GM18907 (cell line): Measurements from ENCODE around the gene KDM4F.

Experiments used
- ATAC-seq: cut with Tn5 transposase; IDR thresholded peaks from one replicate; pipeline ENCODE4 v1.9.1; 2021; ENCODE audit warnings: mild to moderate bottlenecking, moderate library complexity; ENCODE audit not compliant: unreplicated experiment

KDM4F gene

DNA sequence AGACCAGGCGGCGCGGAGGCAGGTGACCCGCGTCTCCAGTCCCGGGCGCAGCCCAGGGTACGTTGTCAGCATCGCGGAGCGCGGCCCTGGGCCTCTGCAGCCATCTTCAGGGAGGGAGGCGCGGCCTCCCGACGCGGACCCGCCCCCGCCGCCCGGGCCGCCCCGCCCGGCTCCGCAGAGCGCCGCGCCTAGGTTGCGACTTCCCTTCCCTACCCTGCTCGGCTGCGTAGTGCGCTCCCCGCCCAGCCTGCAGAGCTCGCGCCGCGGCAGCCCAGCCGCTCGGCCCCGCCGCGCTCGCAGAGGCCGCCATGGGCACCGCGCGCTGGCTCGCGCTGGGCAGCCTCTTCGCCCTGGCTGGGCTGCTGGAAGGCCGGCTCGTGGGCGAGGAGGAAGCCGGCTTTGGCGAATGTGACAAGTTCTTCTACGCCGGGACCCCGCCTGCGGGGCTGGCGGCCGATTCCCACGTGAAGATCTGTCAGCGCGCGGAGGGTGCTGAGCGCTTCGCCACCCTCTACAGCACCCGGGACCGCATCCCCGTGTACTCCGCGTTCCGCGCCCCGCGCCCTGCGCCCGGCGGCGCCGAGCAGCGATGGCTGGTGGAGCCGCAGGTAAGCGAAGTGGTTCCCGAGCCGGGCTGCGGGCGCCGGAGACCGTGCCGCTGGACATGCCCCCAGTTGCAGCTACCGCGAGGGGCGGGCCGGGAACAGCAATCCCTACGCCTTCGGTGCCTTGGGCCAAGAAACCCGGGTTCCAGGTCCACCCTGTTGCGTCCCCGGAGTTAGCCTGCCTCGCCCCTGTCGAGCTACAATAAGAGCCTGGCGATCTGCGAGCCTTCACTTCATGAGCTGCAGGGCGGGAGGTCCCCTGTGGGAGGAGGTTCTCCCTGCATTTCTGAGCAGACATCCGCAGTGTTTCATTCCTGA, 40.7 kb downstream of the KDM4F start, which contains the start of gene ENDOD1:
Gene ENDOD1, plus strand, starts transcription at position 227 of the 923 bp plus-strand sequence. Its CDS starts 82 bp downstream, at position 309.
- peak; percentile 91 for ATAC-seq

DNA sequence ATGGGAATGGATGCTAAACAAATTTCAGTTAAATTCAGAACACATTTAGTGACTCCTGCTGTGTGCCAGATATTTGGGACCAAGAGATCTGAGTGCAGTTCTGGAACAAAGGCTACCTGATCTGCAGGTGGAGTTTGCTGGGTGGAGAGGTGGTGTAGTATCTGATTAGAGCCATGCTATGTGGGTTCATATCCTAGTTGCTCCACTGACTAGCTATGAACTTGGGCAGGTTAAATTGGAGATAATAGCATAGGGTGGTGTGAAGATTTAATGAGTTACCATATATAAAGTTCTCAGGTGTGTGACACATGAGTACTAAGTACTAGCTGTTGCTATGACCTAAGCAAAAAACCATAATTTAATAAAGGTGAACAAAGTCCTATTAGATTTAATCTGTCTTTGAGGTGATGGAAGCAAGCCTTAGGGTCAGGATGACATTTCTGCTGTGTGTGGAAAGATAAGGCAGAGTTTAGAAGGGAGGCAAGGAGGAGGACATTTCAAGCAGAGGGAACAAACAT, 42.5 kb downstream of the KDM4F start:
- no peak for ATAC-seq

DNA sequence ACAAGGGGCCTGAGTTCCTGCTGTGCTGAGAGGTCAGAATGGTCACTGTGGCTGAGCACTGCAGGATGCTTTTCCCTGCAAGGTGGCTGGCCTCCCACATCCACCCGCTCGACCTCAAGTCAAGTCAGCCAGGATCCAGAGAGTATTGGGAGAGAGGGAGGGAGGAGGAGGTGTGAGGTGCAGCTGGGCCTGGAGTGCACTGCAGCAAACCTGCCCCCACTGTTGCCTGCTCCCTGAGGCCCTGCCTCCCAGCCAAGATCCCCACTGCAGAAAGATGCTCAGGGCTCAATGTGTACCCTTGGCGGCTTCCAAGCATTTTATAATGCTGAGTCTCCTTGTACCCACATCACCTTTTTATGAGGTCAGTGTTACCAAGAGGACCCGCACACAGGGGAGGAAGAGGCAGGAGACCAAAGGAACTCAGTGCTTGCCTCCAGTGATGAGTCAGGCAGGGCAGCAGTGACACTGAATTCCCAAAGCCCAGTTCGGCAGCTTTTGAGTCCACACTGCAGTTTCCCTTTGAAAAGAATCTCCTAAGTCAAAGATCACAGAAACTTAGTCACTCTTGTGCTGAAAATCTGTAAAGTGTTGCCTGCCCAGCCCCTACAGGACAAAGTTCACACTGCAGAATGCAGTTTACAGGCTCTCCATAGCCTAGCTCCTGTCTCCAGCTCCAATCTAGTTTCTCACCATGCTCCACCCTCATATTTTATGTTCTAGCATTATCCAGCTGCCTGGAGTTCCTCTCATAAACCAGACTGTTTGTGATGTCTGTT, 43.5 kb downstream of the KDM4F start:
- ATAC-seq: no peak

DNA sequence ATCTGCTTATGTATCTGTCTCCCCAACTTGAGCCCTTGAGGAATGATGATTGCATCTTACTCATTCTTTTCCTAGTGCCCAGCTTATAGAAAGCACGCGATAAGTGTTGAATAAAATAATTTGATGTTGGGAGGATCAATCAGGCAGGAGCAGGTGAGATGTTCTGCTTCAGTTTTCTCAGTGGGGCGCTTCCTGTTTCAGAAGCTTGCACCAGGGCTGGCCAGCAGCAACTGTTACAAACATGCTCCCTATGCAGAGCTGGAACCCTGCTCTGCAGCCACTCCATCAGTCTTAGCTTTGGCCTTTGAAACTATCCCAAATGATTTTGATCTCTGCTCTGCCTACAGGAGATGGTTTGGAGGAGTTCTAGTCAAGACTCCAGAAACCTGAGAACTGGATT, 44.3 kb downstream of the KDM4F start:
- no peak for ATAC-seq

DNA sequence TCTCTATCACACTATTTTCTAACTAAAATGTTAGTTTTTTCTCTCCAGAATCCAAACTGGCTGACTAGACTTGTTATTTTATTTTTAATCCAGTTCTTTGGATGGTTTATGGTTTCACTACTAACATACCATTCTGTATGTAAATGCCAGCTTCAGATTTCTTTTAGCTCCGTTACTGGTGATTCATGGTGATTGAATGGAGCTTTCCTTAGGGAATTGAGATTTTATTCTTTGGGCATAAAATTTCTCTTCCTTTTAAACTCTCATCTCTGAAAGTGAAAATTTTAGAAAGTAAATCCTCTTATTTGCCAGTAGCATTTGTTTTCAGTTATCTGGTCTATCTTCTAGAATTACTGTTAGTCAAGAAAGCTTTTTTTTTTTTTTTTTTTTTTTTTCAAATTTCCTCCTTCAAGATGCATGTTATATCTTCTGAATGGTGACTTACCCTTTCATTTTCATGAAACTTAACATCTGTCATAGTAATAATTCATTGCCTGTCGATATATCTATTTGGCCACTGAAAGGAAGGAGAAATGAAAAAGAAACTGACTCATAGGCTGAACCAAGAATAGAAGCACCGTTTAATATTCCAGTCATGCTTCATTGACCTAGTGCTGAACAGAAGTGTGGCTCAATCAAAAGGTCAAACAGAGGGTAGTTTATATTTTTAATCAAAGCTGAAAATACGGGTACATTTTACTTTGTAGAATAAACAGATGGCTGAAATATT, 46.8 kb downstream of the KDM4F start:
- peak; percentile 88 for ATAC-seq

DNA sequence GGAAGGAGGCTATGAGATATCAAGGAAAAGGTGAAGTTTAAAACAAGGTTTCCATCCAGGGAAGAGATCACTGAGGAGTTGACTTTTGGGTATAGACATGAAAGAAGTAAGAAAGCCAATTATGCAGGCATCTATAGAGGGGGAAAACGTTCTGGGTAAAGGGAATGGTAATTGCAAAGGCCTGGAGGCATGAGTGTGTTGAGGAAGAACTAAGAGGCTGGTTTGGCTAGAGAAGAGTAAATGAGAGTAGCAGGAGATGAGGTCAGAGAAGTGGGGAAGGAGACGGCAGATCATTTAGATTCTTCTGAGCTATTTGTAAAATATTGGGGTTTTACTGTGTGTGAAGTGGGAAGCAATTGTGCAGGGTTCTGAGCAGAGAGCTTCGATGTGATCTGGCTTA, 48.0 kb downstream of the KDM4F start:
- ATAC-seq: no peak

DNA sequence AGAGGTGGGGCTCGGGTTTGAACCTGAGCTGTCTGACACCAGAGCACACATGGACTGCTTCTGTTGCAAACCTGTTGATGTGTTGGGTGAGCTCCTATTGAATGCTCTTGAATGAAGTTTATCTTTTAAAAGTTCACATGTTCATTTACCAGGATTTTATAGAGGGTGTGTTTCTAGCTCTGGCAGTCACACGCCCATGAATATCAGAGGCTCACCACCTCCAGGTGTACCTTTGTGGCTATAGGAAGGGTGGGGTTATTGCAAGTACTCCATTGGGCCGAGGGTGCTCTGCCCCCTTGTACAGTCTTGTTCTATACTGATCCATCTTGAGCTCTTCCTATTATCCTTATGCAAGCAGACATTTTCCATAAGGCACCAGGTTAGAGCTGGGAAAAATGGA, 49.6 kb downstream of the KDM4F start:
- no peak for ATAC-seq

DNA sequence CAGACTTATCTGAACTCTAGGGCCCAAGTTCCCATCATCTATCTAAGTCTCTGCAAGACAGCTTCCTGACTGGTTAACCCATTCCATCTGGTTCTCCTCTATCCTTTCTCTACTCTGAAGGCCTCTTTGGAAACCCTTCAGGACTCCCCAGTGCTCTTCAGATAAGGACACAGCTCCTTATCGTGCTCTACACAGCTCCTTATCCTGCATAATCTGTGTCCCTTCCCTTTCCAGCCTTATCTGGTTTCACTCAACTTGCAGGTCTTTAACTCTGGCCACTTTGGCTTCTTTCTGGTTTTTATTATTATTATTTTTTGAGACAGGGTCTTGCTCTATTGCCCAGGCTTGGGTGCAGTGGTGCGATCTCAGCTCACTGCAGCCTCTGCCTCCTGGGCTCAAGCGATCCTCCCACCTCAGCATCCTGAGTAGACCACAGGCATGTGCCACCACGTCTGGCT, 51.0 kb downstream of the KDM4F start:
- no peak for ATAC-seq
